Measurements from ENCODE around the gene PCED1B.

The PCED1B gene

DNA sequence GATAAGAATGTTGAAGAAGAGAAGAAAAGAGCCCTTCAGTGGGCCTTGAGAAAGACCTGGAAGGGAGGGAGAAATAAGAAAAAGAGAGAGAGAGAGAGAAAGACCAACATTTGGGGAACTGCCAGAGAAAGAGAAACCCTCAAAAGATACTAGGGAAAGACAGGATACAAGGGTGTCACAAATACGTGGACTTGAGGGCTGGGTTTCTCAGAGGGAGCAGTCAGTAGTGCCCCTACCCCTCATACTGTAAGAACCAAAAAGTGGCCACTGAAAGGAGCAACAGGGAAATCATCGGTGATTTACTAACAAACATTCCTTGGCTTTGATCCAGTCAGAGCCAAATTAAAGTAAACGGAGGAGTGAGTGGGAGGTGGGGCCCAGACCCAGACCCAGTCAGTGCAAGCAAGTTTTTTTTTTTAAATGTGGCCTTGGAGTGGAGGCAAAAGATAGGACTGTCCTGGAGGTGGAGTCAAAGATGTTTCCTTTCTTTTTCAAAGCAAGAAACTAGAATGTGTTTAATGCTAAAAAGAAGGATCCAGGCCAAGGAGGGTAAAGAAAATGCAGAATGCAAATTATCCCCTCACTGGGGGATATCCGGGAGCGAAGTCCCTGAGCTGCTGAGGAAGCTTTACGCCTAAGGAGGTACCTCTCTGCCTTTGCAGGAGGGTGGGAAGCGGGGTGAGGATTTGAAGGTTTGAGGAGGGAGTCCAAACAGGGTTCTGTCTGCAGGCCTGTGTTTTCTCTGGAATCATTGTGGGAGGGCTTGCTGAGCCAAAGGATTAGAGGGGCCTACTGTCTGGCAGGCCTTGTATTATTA is 143.8 kb downstream of the PCED1B start:
- H3K27me3 ChIP-seq (replicated peaks; ENCODE audit: control insufficient read depth, insufficient read depth, low read length): no peaks in the 10 kb centered on the region
- no peak for DNase-seq (ENCODE audit: extremely low read depth, insufficient read length)
- no peaks in the 10 kb centered on the region for H3K36me3 ChIP-seq (ENCODE audit: control insufficient read depth, insufficient read depth, low read length)
- H3K4me3 ChIP-seq (replicated peaks; ENCODE audit: low read depth, low read length): peak overlapping the region; percentile 23
- TF ChIP-seq, protein P1, sequence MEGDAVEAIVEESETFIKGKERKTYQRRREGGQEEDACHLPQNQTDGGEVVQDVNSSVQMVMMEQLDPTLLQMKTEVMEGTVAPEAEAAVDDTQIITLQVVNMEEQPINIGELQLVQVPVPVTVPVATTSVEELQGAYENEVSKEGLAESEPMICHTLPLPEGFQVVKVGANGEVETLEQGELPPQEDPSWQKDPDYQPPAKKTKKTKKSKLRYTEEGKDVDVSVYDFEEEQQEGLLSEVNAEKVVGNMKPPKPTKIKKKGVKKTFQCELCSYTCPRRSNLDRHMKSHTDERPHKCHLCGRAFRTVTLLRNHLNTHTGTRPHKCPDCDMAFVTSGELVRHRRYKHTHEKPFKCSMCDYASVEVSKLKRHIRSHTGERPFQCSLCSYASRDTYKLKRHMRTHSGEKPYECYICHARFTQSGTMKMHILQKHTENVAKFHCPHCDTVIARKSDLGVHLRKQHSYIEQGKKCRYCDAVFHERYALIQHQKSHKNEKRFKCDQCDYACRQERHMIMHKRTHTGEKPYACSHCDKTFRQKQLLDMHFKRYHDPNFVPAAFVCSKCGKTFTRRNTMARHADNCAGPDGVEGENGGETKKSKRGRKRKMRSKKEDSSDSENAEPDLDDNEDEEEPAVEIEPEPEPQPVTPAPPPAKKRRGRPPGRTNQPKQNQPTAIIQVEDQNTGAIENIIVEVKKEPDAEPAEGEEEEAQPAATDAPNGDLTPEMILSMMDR (IDR thresholded peaks at IDR 0.05; ENCODE audit: insufficient read depth, low read length, poor library complexity, severe bottlenecking): no peak

DNA sequence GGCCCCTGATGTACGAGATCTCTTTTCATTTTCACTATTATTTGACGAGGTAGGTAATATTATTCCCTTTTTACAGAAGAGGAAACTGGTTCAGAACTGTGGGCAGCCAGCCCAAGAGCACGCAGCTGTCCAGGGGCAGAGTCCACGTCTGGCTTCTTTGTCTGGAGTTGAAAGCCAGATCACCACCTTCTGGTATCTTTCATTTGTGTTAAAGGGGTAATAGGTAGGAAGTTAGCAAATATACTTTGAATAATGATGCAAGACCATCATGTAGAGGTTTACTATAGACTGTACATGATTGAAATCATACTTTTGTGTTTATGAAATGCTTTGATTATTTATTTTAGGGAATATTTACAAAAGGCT is 144.4 kb downstream of the PCED1B start:
- DNase-seq (ENCODE audit: extremely low read depth, insufficient read length): peak; percentile 22
- TF ChIP-seq, protein P1 (IDR thresholded peaks at IDR 0.05; ENCODE audit: insufficient read depth, low read length, poor library complexity, severe bottlenecking): no peak
- H3K4me3 ChIP-seq (replicated peaks; ENCODE audit: low read depth, low read length): peak overlapping the region; percentile 23
- no peaks in the 10 kb centered on the region for H3K27me3 ChIP-seq (replicated peaks; ENCODE audit: control insufficient read depth, insufficient read depth, low read length)
- H3K36me3 ChIP-seq (ENCODE audit: control insufficient read depth, insufficient read depth, low read length): no peaks in the 10 kb centered on the region

DNA sequence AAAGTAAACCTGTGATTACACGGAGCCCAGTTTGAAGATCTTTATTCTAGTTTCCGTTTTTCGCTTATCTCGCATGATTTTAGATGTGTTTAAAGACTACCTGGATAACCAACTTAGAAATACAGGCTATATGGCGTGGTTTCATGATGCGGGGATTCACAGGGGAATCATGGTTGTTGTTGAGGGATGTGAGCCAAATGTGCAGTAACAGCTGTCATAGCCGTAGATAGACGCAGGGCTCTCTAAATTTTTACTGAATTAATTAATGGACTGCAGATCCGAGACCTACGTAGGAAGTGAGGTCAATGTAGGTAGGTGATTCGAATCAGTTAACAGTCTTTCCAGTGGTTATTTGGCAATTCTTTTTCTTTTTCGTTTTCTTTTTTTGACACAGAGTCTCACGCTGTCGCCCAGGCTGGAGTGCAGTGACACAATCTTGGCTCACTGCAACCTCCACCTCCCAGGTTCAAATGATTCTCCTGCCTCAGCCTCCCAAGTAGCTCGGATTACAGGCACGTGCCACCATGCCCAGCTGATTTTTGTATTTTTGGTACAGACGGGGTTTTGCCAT is 145.2 kb downstream of the PCED1B start:
- TF ChIP-seq, protein P1 (IDR thresholded peaks at IDR 0.05; ENCODE audit: insufficient read depth, low read length, poor library complexity, severe bottlenecking): no peak
- DNase-seq (ENCODE audit: extremely low read depth, insufficient read length): no peak
- H3K4me3 ChIP-seq (replicated peaks; ENCODE audit: low read depth, low read length): no peak overlapping the region
- H3K36me3 ChIP-seq (ENCODE audit: control insufficient read depth, insufficient read depth, low read length): no peaks in the 10 kb centered on the region
- no peaks in the 10 kb centered on the region for H3K27me3 ChIP-seq (replicated peaks; ENCODE audit: control insufficient read depth, insufficient read depth, low read length)

DNA sequence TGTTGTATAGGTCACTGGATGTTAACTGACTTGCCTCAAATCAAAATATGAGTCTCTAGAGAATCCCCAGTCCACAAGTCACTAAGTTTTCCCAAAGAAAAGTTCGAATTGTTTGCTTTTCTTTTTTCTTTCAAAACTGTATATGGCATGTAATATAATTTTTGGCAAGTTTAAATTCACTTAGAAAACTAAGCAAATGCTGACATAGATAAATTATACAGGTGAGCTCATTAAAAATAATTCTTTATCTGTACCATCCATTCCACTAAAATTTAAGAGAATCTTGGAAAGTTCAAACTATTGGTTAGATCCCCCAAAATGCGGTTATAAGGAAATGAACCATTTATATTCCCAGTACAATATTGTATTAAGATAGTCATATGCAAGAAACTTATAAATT is 145.9 kb downstream of the PCED1B start:
- no peaks in the 10 kb centered on the region for H3K36me3 ChIP-seq (ENCODE audit: control insufficient read depth, insufficient read depth, low read length)
- no peak overlapping the region for H3K4me3 ChIP-seq (replicated peaks; ENCODE audit: low read depth, low read length)
- DNase-seq (ENCODE audit: extremely low read depth, insufficient read length): no peak
- H3K27me3 ChIP-seq (replicated peaks; ENCODE audit: control insufficient read depth, insufficient read depth, low read length): no peaks in the 10 kb centered on the region
- TF ChIP-seq, protein P1 (IDR thresholded peaks at IDR 0.05; ENCODE audit: insufficient read depth, low read length, poor library complexity, severe bottlenecking): no peak

DNA sequence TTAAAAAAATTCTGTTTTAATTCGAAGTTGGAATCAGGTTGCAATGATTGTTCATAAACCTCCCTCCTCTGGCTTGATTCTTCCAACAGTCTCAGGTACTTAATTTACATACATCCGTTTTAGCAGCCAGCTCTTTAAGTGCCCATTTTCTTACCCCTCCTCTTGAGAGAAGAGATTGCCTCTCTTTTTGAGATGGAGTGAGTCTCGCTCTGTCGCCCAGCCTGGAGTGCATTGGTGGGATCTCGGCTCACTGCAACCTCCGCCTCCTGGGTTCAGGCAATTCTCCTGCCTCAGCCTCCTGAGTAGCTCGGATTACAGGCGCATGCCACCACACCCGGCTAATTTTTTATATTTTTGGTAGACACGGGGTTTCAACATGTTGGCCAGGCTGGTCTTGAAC is 146.8 kb downstream of the PCED1B start:
- Histone ChIP-seq H3K27me3 (replicated peaks; ENCODE audit: control insufficient read depth, insufficient read depth, low read length) (no peaks in the 10 kb centered on the region), H3K36me3 (ENCODE audit: control insufficient read depth, insufficient read depth, low read length) (no peaks in the 10 kb centered on the region), H3K4me3 (replicated peaks; ENCODE audit: low read depth, low read length) (no peak overlapping the region)
- no peak for DNase-seq (ENCODE audit: extremely low read depth, insufficient read length)
- TF ChIP-seq, protein P1 (IDR thresholded peaks at IDR 0.05; ENCODE audit: insufficient read depth, low read length, poor library complexity, severe bottlenecking): no peak

Data from GM06990 (cell line).